Measurements from ENCODE around the gene SPEF2. TPM values are rescaled to one million over a fixed set of nuclear protein-coding genes. Genes with fewer than 3 reads are reported as not detected.

SPEF2 gene, protein sequence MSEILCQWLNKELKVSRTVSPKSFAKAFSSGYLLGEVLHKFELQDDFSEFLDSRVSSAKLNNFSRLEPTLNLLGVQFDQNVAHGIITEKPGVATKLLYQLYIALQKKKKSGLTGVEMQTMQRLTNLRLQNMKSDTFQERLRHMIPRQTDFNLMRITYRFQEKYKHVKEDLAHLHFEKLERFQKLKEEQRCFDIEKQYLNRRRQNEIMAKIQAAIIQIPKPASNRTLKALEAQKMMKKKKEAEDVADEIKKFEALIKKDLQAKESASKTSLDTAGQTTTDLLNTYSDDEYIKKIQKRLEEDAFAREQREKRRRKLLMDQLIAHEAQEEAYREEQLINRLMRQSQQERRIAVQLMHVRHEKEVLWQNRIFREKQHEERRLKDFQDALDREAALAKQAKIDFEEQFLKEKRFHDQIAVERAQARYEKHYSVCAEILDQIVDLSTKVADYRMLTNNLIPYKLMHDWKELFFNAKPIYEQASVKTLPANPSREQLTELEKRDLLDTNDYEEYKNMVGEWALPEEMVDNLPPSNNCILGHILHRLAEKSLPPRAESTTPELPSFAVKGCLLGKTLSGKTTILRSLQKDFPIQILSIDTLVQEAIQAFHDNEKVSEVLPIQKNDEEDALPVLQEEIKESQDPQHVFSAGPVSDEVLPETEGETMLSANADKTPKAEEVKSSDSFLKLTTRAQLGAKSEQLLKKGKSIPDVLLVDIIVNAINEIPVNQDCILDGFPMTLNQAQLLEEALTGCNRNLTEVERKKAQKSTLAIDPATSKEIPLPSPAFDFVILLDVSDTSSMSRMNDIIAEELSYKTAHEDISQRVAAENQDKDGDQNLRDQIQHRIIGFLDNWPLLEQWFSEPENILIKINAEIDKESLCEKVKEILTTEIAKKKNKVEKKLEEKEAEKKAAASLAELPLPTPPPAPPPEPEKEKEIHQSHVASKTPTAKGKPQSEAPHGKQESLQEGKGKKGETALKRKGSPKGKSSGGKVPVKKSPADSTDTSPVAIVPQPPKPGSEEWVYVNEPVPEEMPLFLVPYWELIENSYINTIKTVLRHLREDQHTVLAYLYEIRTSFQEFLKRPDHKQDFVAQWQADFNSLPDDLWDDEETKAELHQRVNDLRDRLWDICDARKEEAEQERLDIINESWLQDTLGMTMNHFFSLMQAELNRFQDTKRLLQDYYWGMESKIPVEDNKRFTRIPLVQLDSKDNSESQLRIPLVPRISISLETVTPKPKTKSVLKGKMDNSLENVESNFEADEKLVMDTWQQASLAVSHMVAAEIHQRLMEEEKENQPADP (N-terminal part only)
- polyA plus RNA-seq (2012; ENCODE audit: missing spikeins) = 0.19 TPM

GRCh38 chr5:35617435-35618303, at the start of gene SPEF2:
TSS of gene SPEF2 (plus strand) at chr5:35617863. CDS start at chr5:35617998, 135 bp downstream.
- DNase-seq (ENCODE audit: insufficient read length) (peak; percentile 38), FAIRE-seq (peak; percentile 88)
- TF ChIP-seq TAF1 (IDR thresholded peaks at IDR 0.05; ENCODE audit: borderline replicate concordance, low read depth, low read length) (no peak), POLR2AphosphoS5 (IDR thresholded peaks at IDR 0.05; ENCODE audit: low read depth, low read length) (no peak), POLR2A (IDR thresholded peaks at IDR 0.05; ENCODE audit: low read depth, low read length) (no peak)

DNA sequence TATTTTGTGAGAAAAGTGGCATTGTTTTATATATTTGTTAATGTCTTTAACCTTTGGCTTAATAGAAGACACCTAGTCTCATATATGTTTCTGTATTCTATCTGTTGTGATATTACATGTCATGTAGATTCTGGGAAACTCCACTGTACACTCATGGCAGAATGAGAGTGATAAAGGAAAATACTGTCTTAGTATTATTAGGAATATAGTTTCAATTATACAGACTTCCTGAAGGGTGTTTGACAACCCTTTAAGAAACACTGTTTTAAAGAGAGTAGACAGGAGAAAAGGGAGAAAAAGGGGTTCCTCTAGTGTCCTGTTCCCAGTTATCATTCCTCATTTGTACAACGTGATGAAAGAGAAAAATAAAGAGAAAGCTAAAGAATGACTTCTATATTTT, 42.1 kb upstream of the SPEF2 start:
- TF ChIP-seq POLR2AphosphoS5 (IDR thresholded peaks at IDR 0.05; ENCODE audit: low read depth, low read length) = no peak
- no peak for TF ChIP-seq POLR2A (IDR thresholded peaks at IDR 0.05; ENCODE audit: low read depth, low read length)
- no peak for TF ChIP-seq TAF1 (IDR thresholded peaks at IDR 0.05; ENCODE audit: borderline replicate concordance, low read depth, low read length)
- no peak for DNase-seq (ENCODE audit: insufficient read length)
- no peak for FAIRE-seq

- DNase-seq (ENCODE audit: insufficient read length) (no peak), FAIRE-seq (no peak)
- TF ChIP-seq POLR2A (IDR thresholded peaks at IDR 0.05; ENCODE audit: low read depth, low read length) = no peak
- no peak for TF ChIP-seq POLR2AphosphoS5 (IDR thresholded peaks at IDR 0.05; ENCODE audit: low read depth, low read length)
- no peak for TF ChIP-seq TAF1 (IDR thresholded peaks at IDR 0.05; ENCODE audit: borderline replicate concordance, low read depth, low read length)
These were observed 30.2 kb upstream of the SPEF2 start for GRCh38 chr5:35587419-35587818.

DNA sequence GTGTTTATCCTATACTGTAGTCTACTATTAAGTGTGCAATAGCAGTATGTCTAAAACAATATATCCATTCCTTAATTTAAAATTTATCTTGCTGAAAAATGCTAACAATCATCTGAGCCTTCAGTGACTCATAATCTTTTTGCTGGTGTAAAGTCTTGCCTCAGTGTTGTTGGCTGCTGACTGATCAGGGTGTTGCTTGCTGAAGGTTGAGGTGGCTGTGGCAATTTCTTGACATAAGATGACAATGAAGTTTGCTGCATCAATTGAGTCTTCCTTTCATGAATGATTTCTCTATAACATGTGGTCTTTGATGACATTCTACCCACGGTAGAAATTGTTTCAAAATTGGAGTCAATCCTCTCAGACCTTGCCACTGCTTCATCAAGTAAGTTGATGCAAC, 24.3 kb upstream of the SPEF2 start:
- no peak for FAIRE-seq

GRCh38 chr5:35598707-35599370, 18.8 kb upstream of the SPEF2 start:
- TF ChIP-seq POLR2A (IDR thresholded peaks at IDR 0.05; ENCODE audit: low read depth, low read length) = no peak
- TF ChIP-seq POLR2AphosphoS5 (IDR thresholded peaks at IDR 0.05; ENCODE audit: low read depth, low read length) = no peak
- no peak for TF ChIP-seq TAF1 (IDR thresholded peaks at IDR 0.05; ENCODE audit: borderline replicate concordance, low read depth, low read length)
- FAIRE-seq (no peak), DNase-seq (ENCODE audit: insufficient read length) (no peak)

More for the DNA sequence above, 24.3 kb upstream of the SPEF2 start:
- no peak for DNase-seq (ENCODE audit: insufficient read length)
- no peak for TF ChIP-seq POLR2A (IDR thresholded peaks at IDR 0.05; ENCODE audit: low read depth, low read length)
- TF ChIP-seq TAF1 (IDR thresholded peaks at IDR 0.05; ENCODE audit: borderline replicate concordance, low read depth, low read length) = no peak
- TF ChIP-seq POLR2AphosphoS5 (IDR thresholded peaks at IDR 0.05; ENCODE audit: low read depth, low read length) = no peak

DNA sequence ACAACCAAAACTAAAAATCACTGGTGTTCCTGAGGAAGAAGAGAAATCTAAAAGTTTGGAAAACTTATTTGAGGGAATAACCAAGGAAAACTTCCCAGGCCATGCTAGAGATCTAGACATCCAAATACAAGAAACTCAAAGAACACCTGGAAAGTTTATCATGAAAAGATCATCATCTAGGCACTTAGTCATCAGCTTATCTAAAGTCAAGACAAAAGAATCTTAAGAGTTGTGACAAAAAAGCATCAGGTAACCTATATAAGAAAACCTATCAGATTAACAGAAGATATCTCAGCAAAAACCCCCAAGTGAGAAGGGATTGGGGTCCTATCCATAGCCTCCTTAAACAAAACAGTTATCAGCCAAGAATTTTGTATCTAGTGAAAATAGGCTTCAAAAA, 17.1 kb upstream of the SPEF2 start:
- FAIRE-seq (no peak), DNase-seq (ENCODE audit: insufficient read length) (no peak)
- TF ChIP-seq POLR2A (IDR thresholded peaks at IDR 0.05; ENCODE audit: low read depth, low read length) (no peak), POLR2AphosphoS5 (IDR thresholded peaks at IDR 0.05; ENCODE audit: low read depth, low read length) (no peak), TAF1 (IDR thresholded peaks at IDR 0.05; ENCODE audit: borderline replicate concordance, low read depth, low read length) (no peak)

GRCh38 chr5:35608881-35609779, 8.5 kb upstream of the SPEF2 start:
- no peak for TF ChIP-seq POLR2A (IDR thresholded peaks at IDR 0.05; ENCODE audit: low read depth, low read length)
- no peak for TF ChIP-seq TAF1 (IDR thresholded peaks at IDR 0.05; ENCODE audit: borderline replicate concordance, low read depth, low read length)
- DNase-seq (ENCODE audit: insufficient read length) (no peak), FAIRE-seq (no peak)

DNA sequence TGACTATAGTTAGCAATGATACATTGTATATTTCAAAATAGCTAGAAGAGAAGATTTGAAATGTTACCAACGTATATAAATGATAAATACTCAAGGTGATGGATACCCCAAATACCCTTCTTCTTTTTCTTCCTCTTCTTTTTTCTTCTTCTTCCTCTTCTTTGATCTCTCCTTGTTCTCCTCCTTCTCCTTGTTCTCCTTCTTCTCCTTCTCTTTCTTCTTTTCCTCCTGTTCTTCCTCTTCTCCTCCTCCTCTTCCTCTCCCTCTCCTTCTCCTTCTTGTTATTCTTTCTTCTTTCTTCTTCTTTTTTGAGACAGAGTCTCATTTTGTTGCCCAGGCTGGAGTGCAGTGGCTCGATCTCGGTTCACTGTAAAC, 616 bp upstream of the SPEF2 start:
- TF ChIP-seq TAF1 (IDR thresholded peaks at IDR 0.05; ENCODE audit: borderline replicate concordance, low read depth, low read length) (no peak), POLR2AphosphoS5 (IDR thresholded peaks at IDR 0.05; ENCODE audit: low read depth, low read length) (no peak), POLR2A (IDR thresholded peaks at IDR 0.05; ENCODE audit: low read depth, low read length) (no peak)
- FAIRE-seq (no peak), DNase-seq (ENCODE audit: insufficient read length) (no peak)

GRCh38 chr5:35618304-35618636, 607 bp downstream of the SPEF2 start:
- no peak for DNase-seq (ENCODE audit: insufficient read length)
- TF ChIP-seq POLR2A (IDR thresholded peaks at IDR 0.05; ENCODE audit: low read depth, low read length) (no peak), POLR2AphosphoS5 (IDR thresholded peaks at IDR 0.05; ENCODE audit: low read depth, low read length) (no peak), TAF1 (IDR thresholded peaks at IDR 0.05; ENCODE audit: borderline replicate concordance, low read depth, low read length) (no peak)
- FAIRE-seq = no peak

Data from GM12892 (cell line).